COLO668 (cell line): ENCODE data around the gene HLCS.

Experiments used
- DNase-seq: peaks from one replicate; lab custom pipeline; 2025; ENCODE audit not compliant: unreplicated experiment; lab: John Stamatoyannopoulos, UW

HLCS gene

GRCh38 chr21:36887963-36888362 is 78.5 kb downstream of the HLCS start:
- DNase-seq = no peak

GRCh38 chr21:36883532-36884486 is 82.7 kb downstream of the HLCS start:
- DNase-seq = no peak

- DNase-seq = no peak
These were observed 83.7 kb downstream of the HLCS start for GRCh38 chr21:36882776-36883175.

GRCh38 chr21:36881228-36881627 is 85.2 kb downstream of the HLCS start:
- DNase-seq = no peak

GRCh38 chr21:36879827-36880226 is 86.6 kb downstream of the HLCS start:
- no peak for DNase-seq

GRCh38 chr21:36877741-36878140 is 88.7 kb downstream of the HLCS start:
- DNase-seq = no peak

GRCh38 chr21:36874665-36875064 is 91.8 kb downstream of the HLCS start:
- DNase-seq = no peak

GRCh38 chr21:36873513-36873912 is 93.0 kb downstream of the HLCS start:
- DNase-seq = no peak

- DNase-seq = no peak
These were observed 99.1 kb downstream of the HLCS start for GRCh38 chr21:36867291-36867905.

- no peak for DNase-seq
These were observed 100.0 kb downstream of the HLCS start for GRCh38 chr21:36866419-36866818.

- DNase-seq = no peak
These were observed 101.5 kb downstream of the HLCS start for GRCh38 chr21:36864974-36865373.

- DNase-seq = no peak
These were observed 103.2 kb downstream of the HLCS start for GRCh38 chr21:36863260-36863659.

GRCh38 chr21:36861595-36862323 is 104.7 kb downstream of the HLCS start:
- DNase-seq = no peak

- no peak for DNase-seq
These were observed 105.5 kb downstream of the HLCS start for GRCh38 chr21:36860736-36861594.

GRCh38 chr21:36859744-36860501 is 106.5 kb downstream of the HLCS start:
- peak; percentile 36 for DNase-seq

GRCh38 chr21:36858320-36858957 is 108.0 kb downstream of the HLCS start:
- no peak for DNase-seq

- DNase-seq = no peak
These were observed 109.8 kb downstream of the HLCS start for GRCh38 chr21:36856643-36857042.

GRCh38 chr21:36854391-36854790 is 112.1 kb downstream of the HLCS start:
- peak; percentile 52 for DNase-seq

- DNase-seq = no peak
These were observed 113.6 kb downstream of the HLCS start for GRCh38 chr21:36852864-36853263.

GRCh38 chr21:36852293-36852692 is 114.2 kb downstream of the HLCS start:
- no peak for DNase-seq
